ENCODE results near the gene NHP2. TPM values are rescaled to one million over a fixed set of nuclear protein-coding genes. Genes with fewer than 3 reads are reported as not detected.

Gene NHP2
- total and polyA plus RNA-seq, 2 experiments from 2014 or later: 232 to 270 TPM

- TF ChIP-seq CTCF (IDR thresholded peaks at IDR 0.05; ENCODE audit: low read depth, low read length): no peak
- Histone ChIP-seq H3K9me3 (ENCODE audit: low read depth) (no peaks in the 10 kb centered on the region), H3K4me3 (no peak overlapping the region), H3K27me3 (no peaks in the 10 kb centered on the region), H3K27ac (no peak overlapping the region), H3K36me3 (peaks cover 6% of the 10 kb centered on the region), H3K4me1 (ENCODE audit: low read depth) (peaks cover 3% of the 10 kb centered on the region)
- peak in 1 of 2 donors; percentile 46 for DNase-seq (ENCODE audit: low read depth in 1 of 2, low spot score in 1 of 2)
Measured at GRCh38 chr5:178121391-178122276, 32.1 kb downstream of the NHP2 start.

DNA sequence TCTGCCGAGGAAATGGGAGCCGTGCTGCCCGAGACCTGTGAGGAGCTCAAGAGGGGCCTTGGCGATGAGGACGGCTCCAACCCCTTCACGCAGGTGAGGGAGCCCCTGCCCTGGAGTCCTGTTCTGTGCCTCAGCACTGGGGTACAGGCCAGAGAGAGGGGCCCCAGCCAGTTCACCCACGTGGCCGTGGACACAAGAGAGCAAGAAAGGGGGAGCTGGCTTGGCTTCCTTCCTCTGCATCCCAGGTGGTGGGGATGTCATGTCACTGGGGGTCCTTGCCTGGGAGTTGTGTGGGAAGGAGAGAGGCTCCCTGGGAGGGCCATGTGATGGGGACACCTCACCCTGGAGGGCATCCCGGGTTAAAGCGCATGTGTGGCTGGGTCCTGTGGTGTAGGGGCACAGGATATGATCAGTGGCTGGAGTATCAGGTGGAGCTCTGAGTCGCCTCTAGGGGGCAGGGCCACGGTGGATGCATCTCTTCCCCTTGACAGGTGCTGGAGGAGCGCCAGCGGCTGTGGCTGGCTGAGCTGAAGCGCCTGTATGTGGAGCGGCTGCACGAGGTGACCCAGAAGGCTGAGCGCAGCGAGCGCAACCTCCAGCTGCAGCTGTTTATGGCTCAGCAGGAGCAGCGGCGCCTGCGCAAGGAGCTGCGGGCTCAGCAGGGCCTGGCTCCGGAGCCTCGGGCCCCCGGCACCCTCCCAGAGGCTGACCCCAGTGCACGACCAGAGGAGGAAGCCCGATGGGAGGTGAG, 32.9 kb downstream of the NHP2 start:
- H3K27ac ChIP-seq: no peak overlapping the region

DNA sequence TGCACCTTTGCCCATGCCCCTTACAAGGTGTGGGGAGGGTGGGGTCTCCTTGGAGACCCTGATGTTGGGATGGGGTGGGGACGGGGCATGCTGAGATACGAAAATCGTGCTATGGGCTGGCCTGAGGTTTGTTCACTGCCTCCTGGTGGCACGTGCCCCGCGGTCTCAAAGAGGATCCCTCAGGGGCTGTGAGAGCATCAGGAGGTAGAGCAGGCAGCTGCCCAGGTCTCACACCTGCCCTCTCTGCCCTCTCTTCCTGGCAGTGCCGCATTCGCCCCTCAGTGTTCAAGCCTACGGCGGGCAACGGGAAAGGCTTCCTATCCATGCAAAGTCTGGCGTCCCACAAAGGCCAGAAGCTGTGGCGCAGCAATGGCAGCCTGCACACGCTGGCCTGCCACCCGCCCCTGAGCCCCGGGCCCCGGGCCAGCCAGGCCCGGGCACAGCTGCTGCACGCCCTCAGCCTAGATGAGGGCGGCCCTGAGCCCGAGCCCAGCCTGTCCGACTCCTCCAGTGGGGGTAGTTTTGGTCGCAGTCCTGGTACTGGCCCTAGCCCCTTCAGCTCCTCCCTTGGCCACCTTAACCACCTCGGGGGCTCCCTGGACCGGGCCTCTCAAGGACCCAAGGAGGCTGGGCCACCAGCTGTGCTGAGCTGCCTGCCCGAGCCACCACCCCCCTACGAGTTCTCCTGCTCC, 33.6 kb downstream of the NHP2 start:
- DNase-seq (ENCODE audit: low read depth in 1 of 2, low spot score in 1 of 2): no peak
- Histone ChIP-seq H3K27ac (no peak overlapping the region), H3K4me1 (ENCODE audit: low read depth) (peaks cover 15% of the 10 kb centered on the region), H3K4me3 (no peak overlapping the region), H3K27me3 (no peaks in the 10 kb centered on the region), H3K36me3 (peaks cover 6% of the 10 kb centered on the region), H3K9me3 (ENCODE audit: low read depth) (no peaks in the 10 kb centered on the region)
- no peak for TF ChIP-seq CTCF (IDR thresholded peaks at IDR 0.05; ENCODE audit: low read depth, low read length)

More for the DNA sequence above, 32.9 kb downstream of the NHP2 start:
- Histone ChIP-seq H3K4me1 (ENCODE audit: low read depth) (peaks cover 10% of the 10 kb centered on the region), H3K4me3 (no peak overlapping the region), H3K36me3 (peaks cover 6% of the 10 kb centered on the region), H3K9me3 (ENCODE audit: low read depth) (no peaks in the 10 kb centered on the region), H3K27me3 (no peaks in the 10 kb centered on the region)
- peak; percentile 79 to 89 for DNase-seq (ENCODE audit: low read depth in 1 of 2, low spot score in 1 of 2)
- TF ChIP-seq CTCF (IDR thresholded peaks at IDR 0.05; ENCODE audit: low read depth, low read length): peak; percentile 51

GRCh38 chr5:178117923-178118701, 35.6 kb downstream of the NHP2 start:
- DNase-seq (ENCODE audit: low read depth in 1 of 2, low spot score in 1 of 2): no peak
- Histone ChIP-seq H3K9me3 (ENCODE audit: low read depth) (no peaks in the 10 kb centered on the region), H3K4me3 (no peak overlapping the region), H3K27ac (no peak overlapping the region), H3K36me3 (peaks cover 6% of the 10 kb centered on the region), H3K27me3 (no peaks in the 10 kb centered on the region), H3K4me1 (ENCODE audit: low read depth) (peaks cover 15% of the 10 kb centered on the region)
- TF ChIP-seq CTCF (IDR thresholded peaks at IDR 0.05; ENCODE audit: low read depth, low read length): no peak

Data from cardiac muscle cell (in vitro differentiated cells and primary cell).